ENCODE measurements around the gene RABEP2. TPM values are rescaled to one million over a fixed set of nuclear protein-coding genes. Genes with fewer than 3 reads are reported as not detected.
"Not testable (repeated sequence)": the region's sequence is repeated elsewhere in the genome, so short reads cannot be mapped to it uniquely, and the experiment has no call there.

Gene RABEP2
- total RNA-seq, 1 donor, result 31.5 TPM

GRCh38 chr16:28886945-28887344, 38.1 kb downstream of the RABEP2 start:
- peak; percentile 8 for DNase-seq (ENCODE audit: insufficient read length, low spot score, missing footprints)
- Histone ChIP-seq H3K4me1 (ENCODE audit: insufficient read depth, low read length) (no peaks in the 10 kb centered on the region), H3K9me3 (ENCODE audit: low read depth, low read length) (no peaks in the 10 kb centered on the region), H3K4me2 (ENCODE audit: insufficient read depth, low read length) (no peak overlapping the region), H2AFZ (ENCODE audit: low read length) (no peak overlapping the region), H4K20me1 (ENCODE audit: insufficient read depth, low read length) (no peaks in the 10 kb centered on the region), H3K27ac (ENCODE audit: low read depth, low read length) (no peak overlapping the region), H3K79me2 (ENCODE audit: insufficient read depth, low read length) (no peaks in the 10 kb centered on the region), H3K4me3 (ENCODE audit: insufficient read depth, low read length) (no peak overlapping the region), H3K36me3 (ENCODE audit: insufficient read depth, low read length) (no peaks in the 10 kb centered on the region), H3K27me3 (ENCODE audit: insufficient read depth, low read length) (no peaks in the 10 kb centered on the region)
- TF ChIP-seq, protein P1, sequence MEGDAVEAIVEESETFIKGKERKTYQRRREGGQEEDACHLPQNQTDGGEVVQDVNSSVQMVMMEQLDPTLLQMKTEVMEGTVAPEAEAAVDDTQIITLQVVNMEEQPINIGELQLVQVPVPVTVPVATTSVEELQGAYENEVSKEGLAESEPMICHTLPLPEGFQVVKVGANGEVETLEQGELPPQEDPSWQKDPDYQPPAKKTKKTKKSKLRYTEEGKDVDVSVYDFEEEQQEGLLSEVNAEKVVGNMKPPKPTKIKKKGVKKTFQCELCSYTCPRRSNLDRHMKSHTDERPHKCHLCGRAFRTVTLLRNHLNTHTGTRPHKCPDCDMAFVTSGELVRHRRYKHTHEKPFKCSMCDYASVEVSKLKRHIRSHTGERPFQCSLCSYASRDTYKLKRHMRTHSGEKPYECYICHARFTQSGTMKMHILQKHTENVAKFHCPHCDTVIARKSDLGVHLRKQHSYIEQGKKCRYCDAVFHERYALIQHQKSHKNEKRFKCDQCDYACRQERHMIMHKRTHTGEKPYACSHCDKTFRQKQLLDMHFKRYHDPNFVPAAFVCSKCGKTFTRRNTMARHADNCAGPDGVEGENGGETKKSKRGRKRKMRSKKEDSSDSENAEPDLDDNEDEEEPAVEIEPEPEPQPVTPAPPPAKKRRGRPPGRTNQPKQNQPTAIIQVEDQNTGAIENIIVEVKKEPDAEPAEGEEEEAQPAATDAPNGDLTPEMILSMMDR (IDR thresholded peaks at IDR 0.05; ENCODE audit: extremely low read depth, low read depth, low read length), result no peak

DNA sequence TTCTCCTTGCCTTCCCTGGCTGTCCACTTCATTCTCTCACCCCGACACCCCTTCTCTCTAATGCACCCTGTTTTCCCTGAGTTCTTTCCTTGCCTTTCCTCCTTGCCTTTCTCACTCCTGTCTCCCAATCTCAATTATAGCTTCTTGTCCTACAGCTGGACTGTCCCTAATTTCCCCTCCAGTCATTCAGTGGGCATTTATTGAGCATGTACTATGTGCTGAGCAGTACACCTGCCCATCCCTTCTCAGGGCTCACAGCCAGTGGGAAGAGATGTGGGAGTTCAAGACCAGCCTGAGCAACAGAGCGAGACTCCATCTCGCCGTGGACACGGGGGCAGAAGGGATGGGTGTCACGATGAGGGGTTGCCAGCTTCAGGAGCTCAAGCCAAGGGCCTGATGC, 41.0 kb downstream of the RABEP2 start:
- peaks cover 14% of the 10 kb centered on the region for H3K4me1 ChIP-seq (ENCODE audit: insufficient read depth, low read length)
- no peaks in the 10 kb centered on the region for H3K9me3 ChIP-seq (ENCODE audit: low read depth, low read length)
- no peak overlapping the region for H3K4me3 ChIP-seq (ENCODE audit: insufficient read depth, low read length)
- H4K20me1 ChIP-seq (ENCODE audit: insufficient read depth, low read length), result no peaks in the 10 kb centered on the region
- H2AFZ ChIP-seq (ENCODE audit: low read length), result no peak overlapping the region
- no peak overlapping the region for H3K4me2 ChIP-seq (ENCODE audit: insufficient read depth, low read length)
- no peaks in the 10 kb centered on the region for H3K36me3 ChIP-seq (ENCODE audit: insufficient read depth, low read length)
- TF ChIP-seq, protein P1 (IDR thresholded peaks at IDR 0.05; ENCODE audit: extremely low read depth, low read depth, low read length), result no peak
- no peak overlapping the region for H3K27ac ChIP-seq (ENCODE audit: low read depth, low read length)
- no peaks in the 10 kb centered on the region for H3K27me3 ChIP-seq (ENCODE audit: insufficient read depth, low read length)
- peak; percentile 37 for DNase-seq (ENCODE audit: insufficient read length, low spot score, missing footprints)
- H3K79me2 ChIP-seq (ENCODE audit: insufficient read depth, low read length), result no peaks in the 10 kb centered on the region

DNA sequence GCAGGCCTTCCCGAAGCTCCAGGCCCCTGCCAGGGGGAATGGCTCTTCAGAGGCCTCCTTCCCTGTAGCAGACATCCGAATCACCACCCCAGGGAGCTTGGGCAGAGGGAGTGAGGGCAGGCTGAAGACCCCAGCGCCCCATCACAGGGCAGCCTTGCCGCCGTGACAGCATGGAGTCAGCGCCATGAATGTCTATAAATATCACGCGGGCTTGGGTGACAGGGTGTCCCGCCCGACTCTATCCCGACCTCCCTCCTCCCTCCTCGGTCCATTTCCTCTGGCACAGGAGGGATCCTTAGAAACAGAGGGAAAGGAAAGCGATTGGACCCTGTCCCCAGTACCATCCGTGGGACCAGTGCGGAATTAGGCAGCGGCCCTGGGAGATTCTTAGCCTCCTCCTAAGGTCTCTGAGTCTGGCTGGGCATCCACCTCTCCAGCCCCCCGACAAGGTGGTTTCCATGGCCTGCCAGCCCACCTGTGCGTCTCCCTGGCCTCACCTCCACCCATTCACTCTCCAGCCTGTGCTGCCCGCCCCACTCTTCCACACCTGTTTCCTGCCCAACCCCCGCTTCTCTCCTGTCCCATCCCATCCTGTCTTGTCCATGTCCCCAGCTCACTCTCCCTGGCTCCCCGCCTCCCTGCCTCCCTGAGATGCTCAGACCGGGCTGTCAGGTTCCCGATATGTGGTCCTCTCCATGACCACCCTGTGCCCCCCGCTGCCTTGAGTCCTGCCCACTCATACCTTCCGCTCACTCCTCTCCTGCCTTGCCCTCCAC, 41.6 kb downstream of the RABEP2 start:
- Histone ChIP-seq H3K4me2 (ENCODE audit: insufficient read depth, low read length) (no peak overlapping the region), H3K9me3 (ENCODE audit: low read depth, low read length) (no peaks in the 10 kb centered on the region), H3K79me2 (ENCODE audit: insufficient read depth, low read length) (no peaks in the 10 kb centered on the region), H4K20me1 (ENCODE audit: insufficient read depth, low read length) (no peaks in the 10 kb centered on the region), H3K4me3 (ENCODE audit: insufficient read depth, low read length) (no peak overlapping the region), H3K4me1 (ENCODE audit: insufficient read depth, low read length) (peaks cover 14% of the 10 kb centered on the region), H3K36me3 (ENCODE audit: insufficient read depth, low read length) (no peaks in the 10 kb centered on the region), H3K27ac (ENCODE audit: low read depth, low read length) (no peak overlapping the region), H3K27me3 (ENCODE audit: insufficient read depth, low read length) (no peaks in the 10 kb centered on the region), H2AFZ (ENCODE audit: low read length) (no peak overlapping the region)
- TF ChIP-seq, protein P1 (IDR thresholded peaks at IDR 0.05; ENCODE audit: extremely low read depth, low read depth, low read length), result no peak
- DNase-seq (ENCODE audit: insufficient read length, low spot score, missing footprints), result peak; percentile 55

DNA sequence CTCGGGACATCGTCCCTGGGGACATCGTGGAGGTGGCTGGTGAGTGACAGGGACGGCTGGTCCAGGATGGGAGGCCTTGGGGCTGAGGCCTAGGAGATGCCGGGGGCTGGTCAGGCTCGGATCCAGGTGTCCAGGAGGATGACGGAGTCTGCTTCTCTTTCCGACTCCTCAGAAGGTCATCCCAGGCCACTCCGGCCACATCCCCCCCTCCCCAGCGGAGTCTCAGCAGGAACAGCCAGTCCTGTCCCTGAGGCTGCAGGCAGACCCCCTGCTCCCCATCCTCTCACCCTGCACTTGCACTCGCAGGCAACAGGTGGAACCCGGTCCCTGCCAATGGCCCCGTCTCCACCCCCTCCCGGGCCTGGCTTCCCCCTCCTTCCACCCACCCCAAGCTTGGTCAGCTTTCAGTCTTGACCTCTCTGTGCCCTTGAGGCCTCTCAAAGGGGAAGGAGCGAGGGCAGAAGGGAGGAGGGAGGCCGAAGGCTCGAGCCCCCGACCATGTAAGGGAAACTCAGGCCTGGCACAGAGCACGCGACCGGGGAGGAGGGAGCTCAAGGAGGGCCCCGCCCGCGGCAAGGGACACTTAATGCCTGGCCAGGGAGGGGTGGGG, 42.4 kb downstream of the RABEP2 start:
- H3K9me3 ChIP-seq (ENCODE audit: low read depth, low read length), result no peaks in the 10 kb centered on the region
- no peak overlapping the region for H3K27ac ChIP-seq (ENCODE audit: low read depth, low read length)
- peaks cover 14% of the 10 kb centered on the region for H3K4me1 ChIP-seq (ENCODE audit: insufficient read depth, low read length)
- no peak overlapping the region for H3K4me2 ChIP-seq (ENCODE audit: insufficient read depth, low read length)
- no peaks in the 10 kb centered on the region for H3K36me3 ChIP-seq (ENCODE audit: insufficient read depth, low read length)
- H4K20me1 ChIP-seq (ENCODE audit: insufficient read depth, low read length), result no peaks in the 10 kb centered on the region
- TF ChIP-seq, protein P1 (IDR thresholded peaks at IDR 0.05; ENCODE audit: extremely low read depth, low read depth, low read length), result no peak
- DNase-seq (ENCODE audit: insufficient read length, low spot score, missing footprints), result peak; percentile 59
- no peaks in the 10 kb centered on the region for H3K79me2 ChIP-seq (ENCODE audit: insufficient read depth, low read length)
- no peaks in the 10 kb centered on the region for H3K27me3 ChIP-seq (ENCODE audit: insufficient read depth, low read length)
- no peak overlapping the region for H2AFZ ChIP-seq (ENCODE audit: low read length)
- H3K4me3 ChIP-seq (ENCODE audit: insufficient read depth, low read length), result no peak overlapping the region

DNA sequence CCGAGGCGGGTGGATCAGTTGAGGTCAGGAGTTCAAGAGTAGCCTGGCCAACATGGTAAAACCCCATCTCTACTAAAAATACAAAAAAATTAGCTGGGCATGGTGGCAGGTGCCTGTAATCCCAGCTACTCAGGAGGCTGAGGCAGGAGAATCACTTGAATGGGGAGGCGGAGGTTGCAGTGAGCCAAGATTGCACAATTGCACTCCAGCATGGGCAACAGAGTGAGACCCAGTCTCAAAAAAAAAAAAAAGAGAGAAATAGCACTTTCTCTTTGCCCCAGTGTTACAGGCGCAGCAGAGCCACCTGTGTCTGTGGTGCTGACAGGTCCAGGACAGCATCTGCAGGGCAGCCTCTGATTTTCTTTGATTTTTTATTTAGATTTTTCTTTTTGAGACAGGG, 43.5 kb downstream of the RABEP2 start:
- not testable (repeated sequence) for H4K20me1 ChIP-seq (ENCODE audit: insufficient read depth, low read length); H3K79me2 ChIP-seq (ENCODE audit: insufficient read depth, low read length); H3K27me3 ChIP-seq (ENCODE audit: insufficient read depth, low read length); H3K36me3 ChIP-seq (ENCODE audit: insufficient read depth, low read length); DNase-seq (ENCODE audit: insufficient read length, low spot score, missing footprints); H2AFZ ChIP-seq (ENCODE audit: low read length); H3K4me2 ChIP-seq (ENCODE audit: insufficient read depth, low read length); H3K9me3 ChIP-seq (ENCODE audit: low read depth, low read length); H3K27ac ChIP-seq (ENCODE audit: low read depth, low read length); H3K4me3 ChIP-seq (ENCODE audit: insufficient read depth, low read length)
- H3K4me1 ChIP-seq (ENCODE audit: insufficient read depth, low read length), result peaks cover 14% of the 10 kb centered on the region

Measured in osteoblast (primary cell).